ENCODE measurements around the gene STAT4.

- no peak for TF ChIP-seq SMC3 (IDR thresholded peaks at IDR 0.05; ENCODE audit: low read depth, low read length)
- TF ChIP-seq TCF12 (IDR thresholded peaks at IDR 0.05), result no peak
- no peak for TF ChIP-seq CTCF (IDR thresholded peaks at IDR 0.05)
- TF ChIP-seq RCOR1 (IDR thresholded peaks at IDR 0.05; ENCODE audit: low read length), result no peak
- no peak for TF ChIP-seq CHD2 (IDR thresholded peaks at IDR 0.05; ENCODE audit: low read length, partially characterized antibody)
- TF ChIP-seq POLR2AphosphoS5 (IDR thresholded peaks at IDR 0.05; ENCODE audit: low read depth, low read length), result no peak
- no peak for TF ChIP-seq FOXJ3 (CRISPR knock-in tag; IDR thresholded peaks at IDR 0.05)
- no peak for TF ChIP-seq TAF1 (IDR thresholded peaks at IDR 0.05; ENCODE audit: borderline replicate concordance, low read depth, low read length)
- no peak for TF ChIP-seq MAX (IDR thresholded peaks at IDR 0.05; ENCODE audit: low read depth)
- TF ChIP-seq YY1 (IDR thresholded peaks at IDR 0.05; ENCODE audit: low read depth), result no peak
- no peak for TF ChIP-seq EP300 (IDR thresholded peaks at IDR 0.05; ENCODE audit: borderline replicate concordance in 1 of 2, low read depth in 1 of 2, low read length in 1 of 2)
- no peak for TF ChIP-seq REST (IDR thresholded peaks at IDR 0.05; ENCODE audit: low read depth, low read length)
- no peak for TF ChIP-seq GABPA (IDR thresholded peaks at IDR 0.05; ENCODE audit: low read depth)
Observed at GRCh38 chr2:191078165-191078867, 72.5 kb downstream of the STAT4 start.
